SK-N-DZ (cell line): ENCODE data around the gene TMEM236.

Source experiments
- DNase-seq: peaks from one replicate; pipeline ENCODE4 v3.0.0-alpha.2; 2015; ENCODE audit warnings: low spot score

The TMEM236 gene

DNA sequence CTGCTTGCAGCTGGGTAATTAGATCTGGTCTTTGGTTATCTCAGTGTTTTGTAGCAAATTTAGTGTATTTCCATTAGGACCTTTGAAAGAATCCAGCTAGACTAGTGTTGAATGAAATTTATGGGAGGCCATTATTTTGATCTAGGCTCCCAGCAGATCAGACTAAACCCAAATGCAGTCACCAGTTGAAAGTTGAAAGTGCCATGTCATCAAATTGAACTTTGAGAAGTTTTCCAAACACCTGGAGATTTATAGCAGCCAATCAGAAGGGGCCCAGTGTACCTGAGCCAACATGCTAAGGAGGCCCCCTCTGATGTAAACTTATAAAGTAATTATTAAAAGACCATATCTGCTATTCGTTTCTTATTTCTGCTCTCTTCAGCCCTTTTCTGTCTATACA, 11.3 kb upstream of the TMEM236 start:
- DNase-seq, result no peak

DNA sequence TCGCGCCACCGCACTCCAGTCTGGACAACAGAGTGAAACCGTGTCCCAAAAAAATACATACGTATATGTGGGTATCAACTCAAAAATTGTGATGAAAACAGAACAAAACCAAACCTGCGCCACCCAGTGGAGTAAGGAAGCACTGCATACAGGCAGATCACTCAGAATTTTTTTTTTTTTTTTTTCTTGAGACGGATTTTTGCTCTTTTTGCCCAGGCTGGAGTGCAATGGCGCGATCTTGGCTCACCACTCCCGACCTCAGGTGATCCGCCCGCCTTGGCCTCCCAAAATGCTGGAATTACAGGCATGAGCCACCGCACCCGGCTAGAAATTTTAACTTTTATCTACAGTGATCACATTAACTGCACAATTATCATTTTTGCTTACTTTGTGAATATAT, 9.1 kb upstream of the TMEM236 start:
- peak; percentile 36 for DNase-seq

DNA sequence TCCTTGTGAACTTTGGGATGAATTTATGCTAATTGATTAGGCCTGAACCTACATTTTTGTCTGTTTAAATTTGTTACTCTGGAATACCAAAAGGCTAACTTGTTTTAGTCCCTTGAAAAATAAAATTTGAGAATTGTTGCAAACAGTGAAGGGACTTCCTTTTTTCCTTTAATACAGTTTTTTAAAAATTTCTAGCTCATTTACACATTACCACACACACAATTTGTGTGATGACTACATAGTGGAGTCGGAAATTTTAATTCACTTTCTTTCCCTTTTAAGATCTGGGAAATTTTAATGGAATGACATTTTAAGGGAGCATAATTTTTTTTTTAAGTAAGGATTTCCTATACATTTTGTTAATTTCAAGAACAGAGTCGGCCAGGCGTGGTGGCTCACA, 8.6 kb upstream of the TMEM236 start:
- DNase-seq, result no peak

GRCh38 chr10:17744341-17744861, 7.6 kb upstream of the TMEM236 start:
- no peak for DNase-seq

DNA sequence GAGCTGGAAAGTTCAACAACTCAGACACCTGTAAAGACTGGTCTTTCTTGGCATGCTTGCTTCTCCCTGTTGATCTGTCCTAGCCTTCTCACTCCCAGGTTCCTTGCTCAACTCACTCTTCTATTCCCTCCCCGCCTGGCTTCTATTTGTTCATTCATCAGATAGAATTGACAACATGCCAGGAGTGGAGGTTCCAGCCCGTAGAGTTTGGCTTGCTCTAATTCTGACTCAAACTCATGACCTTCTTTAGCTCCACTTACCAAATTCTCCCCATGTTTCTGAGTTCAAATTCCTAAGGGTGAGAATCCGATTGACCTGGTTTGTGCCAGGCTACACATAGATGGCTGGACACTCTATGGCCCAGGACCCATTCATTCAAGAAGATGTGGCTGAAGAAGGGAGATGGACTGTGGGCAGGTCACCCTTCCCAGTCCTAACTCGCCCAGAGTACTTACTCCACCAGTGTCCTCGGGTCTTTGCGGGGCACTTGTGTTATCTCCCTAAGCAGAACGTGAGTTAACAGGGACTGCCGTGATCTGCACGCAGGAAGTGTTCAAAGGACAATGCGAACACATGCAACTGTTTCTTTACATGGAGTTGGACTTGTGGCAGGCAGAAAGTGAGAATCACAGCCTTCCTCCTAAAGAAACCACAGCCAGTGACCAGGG, 4.0 kb upstream of the TMEM236 start:
- DNase-seq, result no peak

GRCh38 chr10:17749890-17750289, 2.1 kb upstream of the TMEM236 start:
- DNase-seq, result no peak

GRCh38 chr10:17756557-17757217, 4.7 kb downstream of the TMEM236 start:
- DNase-seq, result no peak

DNA sequence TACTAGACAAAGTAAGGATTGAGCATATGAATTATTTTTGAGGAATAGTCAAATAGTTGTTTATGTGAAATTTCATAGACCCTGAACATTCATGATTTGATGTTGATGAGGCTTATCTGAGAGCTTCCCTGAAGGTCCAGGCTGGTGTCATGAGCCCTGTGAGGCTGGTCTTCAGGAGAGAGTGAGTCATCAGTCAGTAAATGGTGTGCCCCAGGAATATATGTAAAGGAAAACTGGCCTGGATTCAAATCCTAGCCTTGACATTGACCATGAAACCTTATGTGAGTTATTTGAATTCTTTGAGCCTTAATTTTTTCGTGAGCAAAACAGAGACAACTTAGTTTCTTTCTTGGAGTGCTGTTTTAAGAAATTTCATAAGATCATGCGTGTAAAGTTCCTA, 6.2 kb downstream of the TMEM236 start:
- DNase-seq, result no peak

DNA sequence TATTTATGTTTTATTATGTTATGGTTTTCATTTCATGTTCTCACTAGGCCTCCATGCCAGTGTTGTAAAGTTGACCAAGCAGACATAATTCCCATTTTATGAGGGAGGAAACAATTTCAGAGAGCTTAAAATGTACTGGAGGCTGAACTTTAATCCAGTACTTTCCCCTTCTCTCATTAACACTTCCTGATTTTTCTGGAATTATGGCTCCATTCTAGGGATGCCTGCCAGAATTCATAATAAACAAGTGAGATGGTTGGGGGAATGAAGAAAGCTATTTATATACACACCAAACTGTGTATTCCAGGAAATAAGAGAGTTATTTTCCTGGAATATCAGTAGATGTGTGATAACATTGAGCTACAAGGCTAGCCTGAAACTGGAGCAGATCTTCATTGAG, 6.9 kb downstream of the TMEM236 start:
- no peak for DNase-seq

DNA sequence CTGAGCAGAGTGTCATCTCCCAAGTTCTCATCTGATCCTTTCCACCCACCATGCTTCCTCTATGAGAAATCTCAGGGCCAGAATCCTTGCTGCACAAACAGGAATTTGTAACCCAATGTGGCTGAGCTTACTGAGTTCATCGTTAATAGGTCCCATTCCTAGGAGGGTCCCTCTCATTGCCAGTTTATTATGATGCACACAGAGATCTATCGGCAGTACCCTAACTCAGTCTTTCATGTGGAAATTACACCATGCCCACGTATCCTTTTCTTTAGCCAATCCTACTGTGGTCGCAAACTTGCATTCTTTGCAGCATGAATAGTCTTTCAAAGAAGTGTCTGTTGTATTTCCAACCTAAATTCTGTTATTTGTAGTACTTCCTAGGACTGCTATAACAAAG, 12.1 kb downstream of the TMEM236 start:
- DNase-seq, result no peak

DNA sequence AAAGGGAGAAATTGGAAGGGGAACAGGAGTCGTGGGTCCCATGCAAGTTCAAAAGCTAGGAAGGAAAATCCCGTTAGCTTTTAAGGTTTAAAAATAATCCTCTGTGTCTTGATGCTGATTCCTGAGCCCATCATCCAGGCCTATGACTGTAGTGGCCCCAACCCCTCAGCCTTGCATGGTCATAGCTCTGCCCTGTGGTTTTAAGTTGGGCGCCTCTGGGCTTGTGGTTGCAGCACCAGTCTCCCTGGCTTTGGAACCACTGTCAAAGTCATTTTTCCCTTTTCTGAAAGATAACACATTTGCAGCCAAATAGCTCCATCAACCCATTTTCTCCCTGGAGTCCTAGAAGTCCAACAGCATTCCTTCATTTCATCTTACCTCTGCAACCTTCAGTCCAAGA, 13.6 kb downstream of the TMEM236 start:
- no peak for DNase-seq

GRCh38 chr10:17766731-17767130, 14.7 kb downstream of the TMEM236 start:
- DNase-seq, result no peak

GRCh38 chr10:17768496-17768895, 16.5 kb downstream of the TMEM236 start:
- DNase-seq, result no peak

DNA sequence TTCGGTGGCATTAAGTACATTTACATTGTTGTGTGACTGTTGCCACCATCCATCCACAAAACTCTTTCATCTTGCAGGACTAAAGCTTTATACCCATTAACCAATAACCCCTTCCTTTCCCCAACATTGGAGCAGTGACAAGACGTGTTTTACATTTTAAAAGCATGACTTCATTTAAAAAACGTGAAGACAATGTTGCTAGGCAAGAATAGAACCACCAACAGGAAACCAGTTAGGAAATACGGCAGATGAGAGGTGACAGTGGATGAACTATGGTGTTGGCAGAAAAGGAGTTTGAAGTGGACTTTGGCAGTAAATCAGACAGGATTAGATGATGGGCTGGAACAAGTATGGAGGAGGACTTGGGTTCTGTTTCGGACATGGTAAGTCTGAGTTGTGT, 17.0 kb downstream of the TMEM236 start:
- no peak for DNase-seq

DNA sequence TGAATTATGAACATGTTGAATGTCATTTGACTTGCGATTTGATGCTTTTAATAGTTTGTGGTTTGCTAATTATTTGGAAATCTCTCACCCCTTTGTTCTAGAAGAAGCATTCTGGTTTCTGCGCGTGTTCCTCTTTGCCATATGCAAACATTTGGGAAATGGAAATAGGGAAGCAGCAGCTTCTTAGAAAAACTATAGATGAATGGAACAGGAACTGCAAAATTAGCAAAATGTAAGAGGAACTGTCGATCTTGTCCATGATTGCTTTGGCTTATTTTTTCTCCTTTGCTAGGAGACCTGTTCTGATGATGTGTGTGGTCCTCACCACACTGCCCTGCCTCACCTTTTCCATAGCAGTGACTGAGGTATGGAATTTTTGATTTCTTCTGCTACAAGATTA, 19.0 kb downstream of the TMEM236 start:
- no peak for DNase-seq

DNA sequence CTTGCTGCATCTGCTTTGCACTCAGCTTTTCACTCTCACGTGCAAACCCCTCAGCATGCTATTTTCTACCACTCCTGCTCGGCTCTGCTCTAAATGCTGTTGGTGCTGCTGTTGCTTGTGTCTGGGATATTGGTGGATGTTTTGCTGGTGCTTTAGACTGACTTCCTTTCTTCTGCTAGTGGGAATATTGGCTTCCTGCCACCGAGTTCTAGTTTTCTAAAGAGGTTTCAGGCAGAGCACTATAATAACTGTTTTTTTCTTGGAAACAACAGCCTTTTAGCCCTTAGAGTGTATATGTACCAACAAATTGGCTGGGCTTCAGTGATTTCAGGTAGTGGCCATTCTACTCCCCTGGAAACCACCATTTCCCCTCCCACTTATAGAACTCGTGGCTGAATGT, 27.8 kb downstream of the TMEM236 start:
- no peak for DNase-seq

DNA sequence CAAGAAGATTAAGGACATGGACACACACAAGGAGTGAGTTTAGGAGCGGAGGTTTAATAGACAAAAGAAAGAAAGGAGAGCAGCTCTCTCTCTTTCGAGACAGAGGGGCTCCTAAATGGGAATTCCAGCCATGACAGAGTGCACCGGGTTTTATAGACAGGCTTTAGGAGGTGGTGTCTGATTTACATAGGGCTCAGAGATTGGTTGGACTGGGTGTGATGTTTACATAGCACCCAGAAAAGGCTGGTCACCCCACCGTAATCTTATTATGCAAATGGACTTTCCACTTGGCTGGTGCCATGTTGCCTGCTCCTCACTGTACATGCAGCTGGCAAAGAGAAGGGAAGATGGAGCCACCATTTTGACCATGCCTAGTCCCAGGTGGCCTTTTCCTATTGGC, 28.7 kb downstream of the TMEM236 start:
- peak; percentile 36 for DNase-seq

DNA sequence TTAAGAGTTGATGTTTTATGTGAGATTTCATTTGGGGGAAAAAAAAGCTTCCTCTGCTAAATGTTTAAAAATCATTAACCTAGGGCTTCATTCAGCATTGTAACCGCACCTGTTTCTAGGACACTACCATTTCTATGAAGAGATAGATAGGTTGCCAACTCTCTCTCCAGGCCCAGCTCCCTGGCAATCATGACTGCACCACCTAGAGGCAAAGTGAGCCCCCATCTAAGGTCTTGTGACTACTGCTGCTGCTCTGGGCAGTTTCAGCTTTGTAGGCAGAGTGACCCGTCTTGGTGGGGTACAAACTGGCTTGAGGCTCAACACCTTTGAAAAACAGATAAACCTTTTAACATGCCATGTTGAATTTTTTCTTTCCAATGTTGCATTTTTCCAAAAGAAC, 29.9 kb downstream of the TMEM236 start:
- no peak for DNase-seq

- no peak for DNase-seq
Observed at GRCh38 chr10:17782921-17783665, 31.1 kb downstream of the TMEM236 start.

DNA sequence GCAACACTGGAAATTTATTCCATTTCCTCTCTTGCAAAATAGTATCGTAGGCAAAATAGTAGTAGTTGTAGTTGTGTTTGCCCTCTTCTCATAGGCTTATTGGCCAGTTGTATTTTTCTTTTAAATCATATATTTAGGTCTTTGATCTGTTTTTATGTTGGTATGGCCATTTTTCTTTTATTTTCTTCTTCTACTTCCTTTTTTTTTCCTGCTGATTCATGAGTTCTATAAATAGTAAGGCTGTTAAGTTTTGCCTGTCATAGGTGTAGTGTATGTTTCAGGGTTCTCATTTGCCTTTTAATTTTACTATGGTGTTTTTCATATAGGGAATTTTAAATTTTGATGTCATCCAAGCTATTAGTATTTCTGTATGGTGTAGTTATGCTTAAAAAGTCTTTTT, 31.8 kb downstream of the TMEM236 start:
- DNase-seq, result no peak

GRCh38 chr10:17784688-17785087, 32.7 kb downstream of the TMEM236 start:
- no peak for DNase-seq

- no peak for DNase-seq
Observed at GRCh38 chr10:17785276-17785930, 33.4 kb downstream of the TMEM236 start.
